NCI-H524 treated with DMSO at 0.1 percent for 48 hours (cell line): Measurements from ENCODE around the gene FCHSD2.
"Not testable (repeated sequence)": the region's sequence is repeated elsewhere in the genome, so short reads cannot be mapped to it uniquely, and the experiment has no call there.

Source experiments
- DNase-seq: peaks from one replicate; lab custom pipeline; 2025; lab: John Stamatoyannopoulos, UW

The FCHSD2 gene

DNA sequence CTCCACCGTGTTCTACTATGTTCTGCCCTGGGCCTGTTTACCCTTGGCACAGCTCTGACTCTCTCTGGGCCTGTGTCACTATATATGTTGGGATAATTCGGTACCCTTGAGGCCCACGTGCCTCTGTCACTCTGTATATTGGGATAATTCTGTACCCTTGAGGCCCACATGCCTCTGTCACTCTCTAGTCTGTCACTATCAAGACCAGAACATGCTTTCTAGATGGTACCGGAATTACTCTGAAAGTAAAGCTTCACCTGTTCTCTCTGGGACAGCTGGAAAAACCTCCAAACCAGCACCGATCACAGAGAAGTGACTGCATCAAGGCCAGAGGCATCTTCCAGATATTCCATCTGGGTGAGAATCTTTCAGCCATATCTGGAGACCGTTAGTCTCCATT lies 9.3 kb upstream of the FCHSD2 start:
- DNase-seq = no peak

GRCh38 chr11:73149105-73149504 lies 7.0 kb upstream of the FCHSD2 start:
- DNase-seq = no peak

DNA sequence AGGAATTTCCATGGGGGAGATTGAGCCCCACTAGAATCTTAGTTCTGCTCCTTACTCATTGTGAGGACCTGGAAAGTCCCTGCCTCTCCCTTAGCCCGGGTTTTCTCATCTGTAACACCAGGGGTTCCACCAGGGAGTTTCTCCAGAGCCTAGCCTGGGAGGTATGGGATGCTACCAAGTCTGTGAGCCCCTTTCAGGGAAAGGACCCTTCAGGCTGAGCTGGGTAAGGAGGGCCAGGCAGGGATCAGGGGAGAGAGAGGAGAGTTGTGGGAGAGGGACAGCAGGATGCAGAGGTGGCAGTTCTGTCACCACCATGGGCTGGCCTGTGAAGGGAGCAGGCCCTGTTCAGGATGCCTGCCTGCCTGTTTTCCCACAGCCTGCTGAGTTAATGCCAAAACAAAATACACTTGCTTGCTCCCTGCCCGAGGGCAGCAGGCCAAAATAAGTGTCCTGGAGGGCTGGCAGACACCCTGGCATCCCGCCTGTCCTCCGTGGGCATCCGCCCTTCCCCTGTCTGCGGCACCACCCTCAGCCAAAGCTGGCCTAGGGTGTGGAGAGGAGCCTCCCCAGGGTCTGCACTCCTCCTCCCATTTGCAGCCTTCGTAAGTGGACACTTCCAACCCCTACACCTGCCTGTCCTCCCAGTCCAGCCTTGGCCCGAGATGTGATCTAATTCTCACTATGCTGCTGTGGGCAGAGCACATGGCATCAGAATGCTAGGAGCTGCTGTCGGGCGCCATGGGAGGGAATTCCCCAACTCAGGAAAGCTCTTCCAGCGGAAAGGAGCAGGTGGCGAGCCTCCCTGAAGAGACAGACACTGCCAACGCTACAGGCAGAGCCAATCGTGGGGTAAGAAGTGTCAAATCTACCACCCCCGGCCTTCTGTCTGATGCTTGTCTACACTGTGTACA lies 5.9 kb upstream of the FCHSD2 start:
- DNase-seq = no peak

DNA sequence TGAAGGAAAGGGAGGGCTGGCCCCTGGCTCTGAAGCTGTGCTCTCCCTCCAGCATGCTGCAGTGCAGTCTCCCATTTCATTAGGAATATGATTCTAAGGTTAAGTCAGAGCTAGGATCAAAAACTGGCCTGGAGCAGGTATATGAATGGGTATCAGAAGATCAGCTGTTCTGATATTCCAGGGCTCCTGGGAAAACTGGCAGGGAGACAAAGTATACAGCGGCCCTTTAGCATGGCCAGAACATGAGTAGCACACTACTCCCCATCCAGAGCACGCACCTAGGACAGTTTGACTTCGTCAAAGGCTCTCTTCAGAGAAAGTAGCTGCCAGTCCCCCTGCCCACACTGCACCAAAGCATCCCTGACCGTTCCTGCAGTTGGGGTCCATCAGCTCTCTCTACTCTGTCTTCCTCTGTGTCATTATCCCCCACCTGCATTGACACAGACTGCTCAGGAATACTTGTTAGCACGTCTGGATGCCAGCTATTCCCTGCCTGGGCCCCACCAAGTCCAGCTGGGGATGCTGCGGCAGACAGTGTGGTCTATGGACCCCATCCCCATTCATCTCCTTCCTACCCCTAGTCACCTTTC lies 4.0 kb upstream of the FCHSD2 start:
- no peak for DNase-seq

- no peak for DNase-seq
Observed at GRCh38 chr11:73143126-73143838, 1.2 kb upstream of the FCHSD2 start.

GRCh38 chr11:73141309-73142127 lies 600 bp downstream of the FCHSD2 start:
- no peak for DNase-seq

DNA sequence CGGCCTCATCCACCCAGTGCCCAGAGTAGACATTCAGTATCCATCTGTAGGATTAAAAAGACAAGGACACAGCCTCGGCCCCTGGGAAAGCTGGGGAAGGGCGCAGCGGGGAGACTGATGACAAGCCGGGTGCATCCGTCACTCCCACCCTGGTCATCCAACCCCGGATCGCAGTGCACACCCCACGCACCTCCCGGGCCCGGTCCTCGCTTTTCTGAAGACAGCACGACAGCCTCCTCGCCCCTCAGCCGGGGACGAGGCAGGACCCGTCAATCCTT lies 1.1 kb downstream of the FCHSD2 start:
- no peak for DNase-seq

- no peak for DNase-seq
Observed at GRCh38 chr11:73140213-73141030, 1.7 kb downstream of the FCHSD2 start.

GRCh38 chr11:73139476-73140198 lies 2.5 kb downstream of the FCHSD2 start:
- DNase-seq = no peak

DNA sequence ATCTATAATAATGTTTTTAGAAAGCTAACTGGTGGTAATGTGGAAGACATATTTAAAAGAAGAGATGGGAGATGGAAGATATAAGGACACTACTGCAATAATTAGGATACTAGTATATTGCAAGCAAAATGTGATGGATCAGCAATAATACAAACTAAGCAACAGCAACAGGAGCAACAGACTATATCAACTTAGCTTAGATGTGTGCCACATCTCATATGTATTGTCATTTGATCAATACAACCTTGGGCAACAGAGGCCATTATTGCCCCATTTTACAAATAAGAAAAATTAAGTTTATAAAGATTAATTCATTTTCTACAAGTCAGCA lies 4.2 kb downstream of the FCHSD2 start:
- DNase-seq = no peak

DNA sequence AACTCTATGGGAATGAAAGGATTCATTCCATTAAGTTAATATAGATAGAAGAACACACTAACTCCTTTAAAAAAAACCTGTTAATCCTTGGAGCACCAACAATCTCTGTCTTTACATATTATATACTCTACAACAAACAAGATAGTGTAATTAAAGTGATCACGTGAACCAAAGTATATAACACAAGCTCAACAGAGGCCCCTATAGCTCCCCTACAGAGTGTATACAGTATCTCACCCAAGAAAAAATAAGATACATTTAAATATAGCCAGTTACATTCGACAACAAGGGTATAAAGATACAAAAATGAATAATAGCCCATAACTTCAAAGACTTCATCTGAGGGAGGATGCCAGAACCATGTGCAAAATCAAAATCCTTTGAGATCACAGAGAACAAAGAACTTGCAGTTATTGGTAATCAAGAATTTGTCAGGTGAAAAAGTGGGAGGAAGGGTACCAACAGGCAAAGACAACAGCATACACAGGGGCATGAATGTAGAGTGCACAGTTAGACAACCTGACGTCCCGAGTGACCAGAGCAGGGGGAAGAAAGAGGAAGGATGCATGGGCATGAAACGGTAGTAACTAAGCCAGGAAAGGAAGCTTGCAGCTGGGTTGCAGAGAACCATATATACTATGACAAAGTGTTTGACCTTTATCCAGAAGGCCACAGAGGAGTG lies 4.7 kb downstream of the FCHSD2 start:
- no peak for DNase-seq

DNA sequence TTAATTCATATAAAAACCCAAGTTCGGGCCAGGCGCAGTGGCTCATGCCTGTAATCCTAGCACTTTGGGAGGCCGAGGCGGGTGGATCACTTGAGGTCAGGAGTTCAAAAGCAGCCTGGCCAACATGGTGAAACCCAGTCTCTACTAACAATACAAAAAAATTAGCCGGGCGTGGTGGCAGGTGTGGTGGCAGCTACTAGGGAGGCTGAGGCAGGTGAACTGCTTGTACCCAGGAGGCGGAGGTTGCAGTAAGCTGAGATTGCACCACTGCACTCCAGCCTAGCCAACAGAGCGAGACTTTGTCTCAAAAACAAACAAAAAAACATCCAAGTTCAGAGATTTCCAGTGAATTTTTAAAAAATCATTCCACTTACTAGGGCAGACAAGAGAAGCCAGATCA lies 5.4 kb downstream of the FCHSD2 start:
- DNase-seq = not testable (repeated sequence)

GRCh38 chr11:73135346-73136284 lies 6.5 kb downstream of the FCHSD2 start:
- no peak for DNase-seq

DNA sequence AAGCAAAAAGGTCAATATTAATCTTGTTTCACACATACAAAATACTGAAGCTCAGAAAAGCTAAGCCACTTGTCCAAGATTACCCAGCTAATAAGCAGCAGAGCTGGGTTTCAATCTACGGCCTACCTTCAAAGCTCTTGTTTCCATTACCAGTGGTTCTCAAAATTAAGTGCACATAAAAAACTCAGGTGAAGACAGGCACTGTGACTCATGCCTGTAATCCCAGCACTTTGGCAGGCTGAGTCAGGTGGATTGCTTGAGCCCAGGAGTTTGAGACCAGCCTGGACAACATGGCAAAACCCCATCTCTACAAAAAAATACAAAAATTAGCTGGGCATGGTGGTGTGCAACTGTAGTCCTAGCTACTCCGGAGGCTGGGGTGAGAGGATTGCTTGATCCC lies 9.8 kb downstream of the FCHSD2 start:
- not testable (repeated sequence) for DNase-seq

- DNase-seq = no peak
Observed at GRCh38 chr11:73130181-73130580, 11.9 kb downstream of the FCHSD2 start.

DNA sequence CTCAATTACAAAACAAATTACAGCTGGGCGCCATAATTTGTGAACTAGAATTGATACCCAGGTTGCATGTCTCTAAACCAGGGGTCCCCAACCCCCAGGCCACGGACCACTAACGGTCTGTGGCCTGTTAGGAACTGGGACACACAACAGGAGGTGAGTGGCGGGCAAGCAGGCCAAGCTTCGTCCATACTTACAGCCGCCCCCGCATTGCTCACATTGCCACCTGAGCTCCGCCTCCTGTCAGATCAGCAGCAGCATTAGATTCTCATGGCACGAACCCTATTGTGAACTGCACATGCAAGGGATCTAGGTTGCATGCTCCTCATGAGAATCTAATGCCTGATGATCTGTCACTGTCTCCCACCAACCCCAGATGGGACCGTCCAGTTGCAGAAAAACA lies 12.9 kb downstream of the FCHSD2 start:
- DNase-seq = no peak

DNA sequence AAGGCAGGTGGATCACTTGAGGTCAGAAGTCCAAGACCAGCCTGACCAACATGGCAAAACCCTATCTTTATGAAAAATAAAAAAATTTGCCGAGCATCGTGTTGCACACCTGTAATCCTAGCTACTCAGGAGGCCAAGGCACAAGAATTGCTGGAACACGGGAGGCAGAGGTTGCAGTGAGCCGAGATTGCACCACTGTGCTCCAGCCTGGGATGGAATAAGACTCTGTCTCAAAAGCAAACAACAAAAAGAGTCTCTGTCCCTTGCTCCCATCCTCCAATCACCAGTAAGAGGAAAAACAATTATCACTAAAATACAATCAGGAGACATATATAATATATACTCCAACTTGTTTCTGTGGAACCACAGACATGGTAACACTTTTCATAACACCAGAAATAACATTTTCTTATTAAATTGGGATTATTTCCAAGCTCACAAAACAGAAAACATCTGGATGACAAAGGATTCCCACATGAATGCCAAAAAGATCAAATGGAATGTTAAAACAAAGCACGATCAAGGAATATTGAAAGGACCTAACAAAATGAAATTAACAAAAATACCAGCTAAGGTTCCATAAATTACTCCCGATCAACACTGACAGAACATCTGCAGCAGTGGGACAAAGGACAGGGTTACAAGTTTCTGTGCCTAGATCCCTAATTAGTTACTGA lies 15.2 kb downstream of the FCHSD2 start:
- DNase-seq = no peak

DNA sequence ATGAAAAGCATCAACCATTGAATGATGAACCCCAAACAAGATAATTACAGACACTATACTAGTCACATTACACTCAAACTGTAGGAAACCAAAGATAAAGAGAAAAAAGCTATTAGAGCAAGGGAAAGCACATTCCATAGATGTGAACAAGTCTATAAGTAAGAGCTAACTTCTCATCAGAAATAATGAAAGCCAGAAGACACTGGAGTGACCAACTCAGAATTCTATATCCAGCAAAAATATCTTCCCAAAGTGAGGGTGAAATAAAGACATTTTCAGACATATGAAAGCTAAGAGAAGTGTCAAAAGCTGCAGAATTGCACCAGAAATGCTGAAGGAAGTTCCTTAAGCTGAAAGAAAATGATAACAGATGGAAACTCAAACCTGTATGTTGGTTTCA lies 17.3 kb downstream of the FCHSD2 start:
- no peak for DNase-seq

GRCh38 chr11:73123892-73124291 lies 18.2 kb downstream of the FCHSD2 start:
- DNase-seq = not testable (repeated sequence)
